ENCODE data around the gene MDFI. TPM values are rescaled to one million over a fixed set of nuclear protein-coding genes. Genes with fewer than 3 reads are reported as not detected.

MDFI gene
- total and polyA plus RNA-seq, 2 experiments from 2014 or later: 2.8 to 51.4 TPM

GRCh38 chr6:41614715-41615114 is 23.6 kb upstream of the MDFI start:
- DNase-seq (ENCODE audit: low spot score) (no peak), ATAC-seq (no peak)
- Histone ChIP-seq H4K20me1 (replicated peaks; ENCODE audit: insufficient read depth) (no peaks in the 10 kb centered on the region), H3K79me2 (replicated peaks; ENCODE audit: insufficient read depth) (no peaks in the 10 kb centered on the region), H3K27me3 (ENCODE audit: insufficient read depth) (no peaks in the 10 kb centered on the region), H3K4me1 (ENCODE audit: insufficient read depth) (no peaks in the 10 kb centered on the region), H3K36me3 (ENCODE audit: insufficient read depth) (no peaks in the 10 kb centered on the region; the same call in 1 of the 2 replicates), H3K9me2 (ENCODE audit: insufficient read depth) (no peaks in the 10 kb centered on the region), H3K4me2 (no peak overlapping the region), H2AFZ (no peak overlapping the region), H3K27ac (ENCODE audit: low read depth) (no peak overlapping the region), H3K4me3 (no peak overlapping the region), H3F3A (replicated peaks; ENCODE audit: low read depth) (no peaks in the 10 kb centered on the region)
- Mint-ChIP-seq H3K9me3 (peaks cover 37% of the 10 kb centered on the region), H3K27me3 (ENCODE audit: insufficient read depth, low read depth, poor library complexity) (peaks cover 1% of the 10 kb centered on the region), H3K4me1 (no peaks in the 10 kb centered on the region; the same call in 2 of the 3 replicates), H3K36me3 (ENCODE audit: low read depth) (peaks cover 20% of the 10 kb centered on the region), H3K4me3 (no peak overlapping the region), H3K27ac (no peak overlapping the region)
- TF ChIP-seq, protein P1, sequence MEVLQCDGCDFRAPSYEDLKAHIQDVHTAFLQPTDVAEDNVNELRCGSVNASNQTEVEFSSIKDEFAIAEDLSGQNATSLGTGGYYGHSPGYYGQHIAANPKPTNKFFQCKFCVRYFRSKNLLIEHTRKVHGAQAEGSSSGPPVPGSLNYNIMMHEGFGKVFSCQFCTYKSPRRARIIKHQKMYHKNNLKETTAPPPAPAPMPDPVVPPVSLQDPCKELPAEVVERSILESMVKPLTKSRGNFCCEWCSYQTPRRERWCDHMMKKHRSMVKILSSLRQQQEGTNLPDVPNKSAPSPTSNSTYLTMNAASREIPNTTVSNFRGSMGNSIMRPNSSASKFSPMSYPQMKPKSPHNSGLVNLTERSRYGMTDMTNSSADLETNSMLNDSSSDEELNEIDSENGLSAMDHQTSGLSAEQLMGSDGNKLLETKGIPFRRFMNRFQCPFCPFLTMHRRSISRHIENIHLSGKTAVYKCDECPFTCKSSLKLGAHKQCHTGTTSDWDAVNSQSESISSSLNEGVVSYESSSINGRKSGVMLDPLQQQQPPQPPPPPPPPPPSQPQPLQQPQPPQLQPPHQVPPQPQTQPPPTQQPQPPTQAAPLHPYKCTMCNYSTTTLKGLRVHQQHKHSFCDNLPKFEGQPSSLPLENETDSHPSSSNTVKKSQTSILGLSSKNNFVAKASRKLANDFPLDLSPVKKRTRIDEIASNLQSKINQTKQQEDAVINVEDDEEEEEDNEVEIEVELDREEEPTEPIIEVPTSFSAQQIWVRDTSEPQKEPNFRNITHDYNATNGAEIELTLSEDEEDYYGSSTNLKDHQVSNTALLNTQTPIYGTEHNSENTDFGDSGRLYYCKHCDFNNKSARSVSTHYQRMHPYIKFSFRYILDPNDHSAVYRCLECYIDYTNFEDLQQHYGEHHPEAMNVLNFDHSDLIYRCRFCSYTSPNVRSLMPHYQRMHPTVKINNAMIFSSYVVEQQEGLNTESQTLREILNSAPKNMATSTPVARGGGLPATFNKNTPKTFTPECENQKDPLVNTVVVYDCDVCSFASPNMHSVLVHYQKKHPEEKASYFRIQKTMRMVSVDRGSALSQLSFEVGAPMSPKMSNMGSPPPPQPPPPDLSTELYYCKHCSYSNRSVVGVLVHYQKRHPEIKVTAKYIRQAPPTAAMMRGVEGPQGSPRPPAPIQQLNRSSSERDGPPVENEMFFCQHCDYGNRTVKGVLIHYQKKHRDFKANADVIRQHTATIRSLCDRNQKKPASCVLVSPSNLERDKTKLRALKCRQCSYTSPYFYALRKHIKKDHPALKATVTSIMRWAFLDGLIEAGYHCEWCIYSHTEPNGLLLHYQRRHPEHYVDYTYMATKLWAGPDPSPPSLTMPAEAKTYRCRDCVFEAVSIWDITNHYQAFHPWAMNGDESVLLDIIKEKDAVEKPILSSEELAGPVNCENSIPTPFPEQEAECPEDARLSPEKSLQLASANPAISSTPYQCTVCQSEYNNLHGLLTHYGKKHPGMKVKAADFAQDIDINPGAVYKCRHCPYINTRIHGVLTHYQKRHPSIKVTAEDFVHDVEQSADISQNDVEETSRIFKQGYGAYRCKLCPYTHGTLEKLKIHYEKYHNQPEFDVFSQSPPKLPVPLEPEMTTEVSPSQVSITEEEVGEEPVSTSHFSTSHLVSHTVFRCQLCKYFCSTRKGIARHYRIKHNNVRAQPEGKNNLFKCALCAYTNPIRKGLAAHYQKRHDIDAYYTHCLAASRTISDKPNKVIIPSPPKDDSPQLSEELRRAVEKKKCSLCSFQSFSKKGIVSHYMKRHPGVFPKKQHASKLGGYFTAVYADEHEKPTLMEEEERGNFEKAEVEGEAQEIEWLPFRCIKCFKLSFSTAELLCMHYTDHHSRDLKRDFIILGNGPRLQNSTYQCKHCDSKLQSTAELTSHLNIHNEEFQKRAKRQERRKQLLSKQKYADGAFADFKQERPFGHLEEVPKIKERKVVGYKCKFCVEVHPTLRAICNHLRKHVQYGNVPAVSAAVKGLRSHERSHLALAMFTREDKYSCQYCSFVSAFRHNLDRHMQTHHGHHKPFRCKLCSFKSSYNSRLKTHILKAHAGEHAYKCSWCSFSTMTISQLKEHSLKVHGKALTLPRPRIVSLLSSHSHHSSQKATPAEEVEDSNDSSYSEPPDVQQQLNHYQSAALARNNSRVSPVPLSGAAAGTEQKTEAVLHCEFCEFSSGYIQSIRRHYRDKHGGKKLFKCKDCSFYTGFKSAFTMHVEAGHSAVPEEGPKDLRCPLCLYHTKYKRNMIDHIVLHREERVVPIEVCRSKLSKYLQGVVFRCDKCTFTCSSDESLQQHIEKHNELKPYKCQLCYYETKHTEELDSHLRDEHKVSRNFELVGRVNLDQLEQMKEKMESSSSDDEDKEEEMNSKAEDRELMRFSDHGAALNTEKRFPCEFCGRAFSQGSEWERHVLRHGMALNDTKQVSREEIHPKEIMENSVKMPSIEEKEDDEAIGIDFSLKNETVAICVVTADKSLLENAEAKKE (CRISPR knock-in tag; IDR thresholded peaks at IDR 0.05): no peak
- TF ChIP-seq EZH2 (IDR thresholded peaks at IDR 0.05; ENCODE audit: low read depth, unreplicated experiment) (no peak), ZNF114 (CRISPR knock-in tag; IDR thresholded peaks at IDR 0.05) (no peak), CREB1 (CRISPR knock-in tag; IDR thresholded peaks at IDR 0.05; ENCODE audit: low read depth) (no peak), NANOG (IDR thresholded peaks at IDR 0.05; ENCODE audit: borderline replicate concordance) (no peak), CTCF (conservative IDR thresholded peaks at IDR 0.05; ENCODE audit: low read depth in 2 of 2) (no peak), JUNB (IDR thresholded peaks at IDR 0.05; ENCODE audit: unreplicated experiment) (no peak), POLR2AphosphoS5 (IDR thresholded peaks at IDR 0.05; ENCODE audit: low read depth) (no peak), EZH2phosphoT487 (IDR thresholded peaks at IDR 0.05; ENCODE audit: unreplicated experiment) (no peak), REST (IDR thresholded peaks at IDR 0.05; ENCODE audit: unreplicated experiment) (no peak), STAT1 (IDR thresholded peaks at IDR 0.05; ENCODE audit: unreplicated experiment) (no peak), ZNF331 (CRISPR knock-in tag; IDR thresholded peaks at IDR 0.05; ENCODE audit: low read depth) (no peak)
- TF ChIP-seq, protein P2, sequence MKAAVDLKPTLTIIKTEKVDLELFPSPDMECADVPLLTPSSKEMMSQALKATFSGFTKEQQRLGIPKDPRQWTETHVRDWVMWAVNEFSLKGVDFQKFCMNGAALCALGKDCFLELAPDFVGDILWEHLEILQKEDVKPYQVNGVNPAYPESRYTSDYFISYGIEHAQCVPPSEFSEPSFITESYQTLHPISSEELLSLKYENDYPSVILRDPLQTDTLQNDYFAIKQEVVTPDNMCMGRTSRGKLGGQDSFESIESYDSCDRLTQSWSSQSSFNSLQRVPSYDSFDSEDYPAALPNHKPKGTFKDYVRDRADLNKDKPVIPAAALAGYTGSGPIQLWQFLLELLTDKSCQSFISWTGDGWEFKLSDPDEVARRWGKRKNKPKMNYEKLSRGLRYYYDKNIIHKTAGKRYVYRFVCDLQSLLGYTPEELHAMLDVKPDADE (IDR thresholded peaks at IDR 0.05): no peak
